HepG2 (cell line): ENCODE results near the gene SCMH1. TPM values are rescaled to one million over a fixed set of nuclear protein-coding genes. Genes with fewer than 3 reads are reported as not detected.

ENCODE experiments used
- NONO ChIP-seq, 2 experiments: fragments of 450-650 bp in 1 of 2; sonication (generic) in 1 of 2; formaldehyde crosslinking in 1 of 2; IDR thresholded peaks in 1 of 2; conservative IDR thresholded peaks in 1 of 2; 2 replicates each; pipeline versions ENCODE4 v1.6.1 to v1.8.0; 2017 to 2022; ENCODE audit warnings: mild to moderate bottlenecking in 1 of 2, missing genetic modification reagents in 1 of 2, moderate library complexity in 1 of 2
- PATZ1 ChIP-seq: sonication (generic); formaldehyde crosslinking; IDR thresholded peaks from 2 replicates; pipeline ENCODE4 v1.4.0; 2020; ENCODE audit warnings: missing genetic modification reagents
- TEAD3 ChIP-seq: optimal IDR thresholded peaks from 2 replicates; pipeline ENCODE3; 2016; ENCODE audit warnings: borderline replicate concordance
- TGIF2 ChIP-seq: IDR thresholded peaks from 2 replicates; pipeline ENCODE4 v1.6.1; 2016; ENCODE audit warnings: control low read depth, missing compliant biosample characterization
- THRA ChIP-seq: sonication (generic); formaldehyde crosslinking; IDR thresholded peaks from 2 replicates; pipeline ENCODE4 v1.4.0; 2020; ENCODE audit warnings: missing genetic modification reagents, borderline replicate concordance
- ZBTB25 ChIP-seq: IDR thresholded peaks from 2 replicates; pipeline ENCODE4 v1.6.1; 2018; ENCODE audit warnings: missing genetic modification reagents
- ZC3H13 ChIP-seq: sonication (generic); formaldehyde crosslinking; IDR thresholded peaks from 2 replicates; pipeline ENCODE4 v1.8.1; 2023; ENCODE audit warnings: mild to moderate bottlenecking, missing genetic modification reagents, moderate library complexity
- ZHX1 ChIP-seq: sonication (generic); formaldehyde crosslinking; IDR thresholded peaks from 2 replicates; pipeline ENCODE4 v1.8.1; 2022; ENCODE audit warnings: low read depth, mild to moderate bottlenecking, missing genetic modification reagents
- ZNF101 ChIP-seq: sonication (generic); formaldehyde crosslinking; IDR thresholded peaks from 2 replicates; pipeline ENCODE4 v1.4.0; 2020; ENCODE audit warnings: mild to moderate bottlenecking, low read depth, missing genetic modification reagents, borderline replicate concordance
- ZNF138 ChIP-seq: sonication (generic); formaldehyde crosslinking; IDR thresholded peaks from 2 replicates; pipeline ENCODE4 v1.5.0; 2020; ENCODE audit warnings: mild to moderate bottlenecking, low read depth, missing genetic modification reagents
- ZNF225 ChIP-seq: sonication (generic); formaldehyde crosslinking; IDR thresholded peaks from 2 replicates; pipeline ENCODE4 v1.4.0; 2020; ENCODE audit warnings: mild to moderate bottlenecking, missing genetic modification reagents
- ZNF7 ChIP-seq: IDR thresholded peaks from 2 replicates; pipeline ENCODE4 v1.6.1; 2016; ENCODE audit warnings: missing biosample characterization, missing genetic modification reagents
- ZNF777 ChIP-seq: sonication (generic); formaldehyde crosslinking; IDR thresholded peaks from 2 replicates; pipeline ENCODE4 v1.4.0; 2020; ENCODE audit warnings: missing genetic modification reagents
- ZNF784 ChIP-seq: sonication (generic); formaldehyde crosslinking; IDR thresholded peaks from 2 replicates; pipeline ENCODE4 v1.5.1; 2020; ENCODE audit warnings: missing genetic modification reagents, mild to moderate bottlenecking, borderline replicate concordance
- ZSCAN25 ChIP-seq: sonication (generic); formaldehyde crosslinking; IDR thresholded peaks from 2 replicates; pipeline ENCODE4 v1.8.0; 2022; ENCODE audit warnings: mild to moderate bottlenecking, missing genetic modification reagents
- ZXDC ChIP-seq: sonication (generic); formaldehyde crosslinking; IDR thresholded peaks from 2 replicates; pipeline ENCODE4 v1.5.0; 2020; ENCODE audit warnings: mild to moderate bottlenecking, missing genetic modification reagents
- polyA plus RNA-seq, 8 experiments: library from polyadenylated mRNA; depleted of rRNA in 3 of 8; stranded (reverse) in 7 of 8; unstranded in 1 of 8; fragments of >200 nt; fragmentation: Illumina TruSeq in 4 of 8; extraction: Trizol in 4 of 8; gene quantifications; 2 replicates each; pipeline versions ENCODE4 v1.2.1 to v1.2.3, GENCODE V29; 2011 to 2016; ENCODE audit warnings: low read depth in 4 of 8, missing spikeins in 1 of 8, mixed read lengths in 1 of 8; ENCODE audit not compliant: insufficient read depth in 1 of 8
- total RNA-seq, 5 experiments: library from RNA; depleted of rRNA; stranded (reverse); fragments of >200 nt; fragmentation: Illumina TruSeq; extraction: Trizol; gene quantifications; 2 replicates each; pipeline ENCODE4 v1.2.3, GENCODE V29; 2016; ENCODE audit warnings: low read depth in 1 of 5

Gene SCMH1
- total and polyA plus RNA-seq, 2 of the 13 experiments (the other 11 are each of a cell fraction or from before 2014, with no cell fraction given), result 41.8 to 52.6 TPM

GRCh38 chr1:40980068-40980452 is 262.0 kb downstream of the SCMH1 start (continued):
- no peak for TF ChIP-seq ZNF784
- TF ChIP-seq ZNF101, result no peak
- TF ChIP-seq ZHX1 (CRISPR knock-in tag), result no peak
- TF ChIP-seq TEAD3 (CRISPR knock-in tag), result no peak
- no peak for TF ChIP-seq ZNF777 (CRISPR knock-in tag)
- TF ChIP-seq ZXDC, result 0 out of 2 replicates have a peak, but pooled peaks have one; percentile 31
- TF ChIP-seq NONO (IDR thresholded peaks at IDR 0.05), result no peak
- TF ChIP-seq NONO (CRISPR knock-in tag; conservative IDR thresholded peaks at IDR 0.05), result 0 out of 2 replicates have a peak, but pooled peaks have one; percentile 14
- no peak for TF ChIP-seq ZNF7
- TF ChIP-seq ZSCAN25 (CRISPR knock-in tag), result no peak
- no peak for TF ChIP-seq PATZ1 (CRISPR knock-in tag)
- no peak for TF ChIP-seq TGIF2 (CRISPR knock-in tag)
- no peak for TF ChIP-seq ZNF138 (CRISPR knock-in tag)
- 0 out of 2 replicates have a peak, but pooled peaks have one; percentile 30 for TF ChIP-seq ZC3H13 (CRISPR knock-in tag)
- no peak for TF ChIP-seq ZBTB25
- TF ChIP-seq ZNF225, result no peak
- TF ChIP-seq THRA (CRISPR knock-in tag), result no peak
